HepG2 (cell line): Measurements from ENCODE around the gene TPX2. TPM values are rescaled to one million over a fixed set of nuclear protein-coding genes. Genes with fewer than 3 reads are reported as not detected.

Source experiments
- ARNT2 ChIP-seq: sonication (generic); formaldehyde crosslinking; IDR thresholded peaks from 2 replicates; pipeline ENCODE4 v1.8.0; 2022; ENCODE audit warnings: mild to moderate bottlenecking, low read depth, missing genetic modification reagents, moderate library complexity
- BRCA1 ChIP-seq: sonication (generic); formaldehyde crosslinking; IDR thresholded peaks from 2 replicates; pipeline ENCODE4 v1.4.0; 2020; ENCODE audit warnings: missing genetic modification reagents
- BRD4 ChIP-seq: sonication (generic); formaldehyde crosslinking; IDR thresholded peaks from 2 replicates; pipeline ENCODE4 v1.4.0; 2020; ENCODE audit warnings: missing genetic modification reagents
- CC2D1A ChIP-seq: sonication (generic); formaldehyde crosslinking; IDR thresholded peaks from 2 replicates; pipeline ENCODE4 v1.8.1; 2023; ENCODE audit warnings: mild to moderate bottlenecking, missing genetic modification reagents
- KLF13 ChIP-seq: sonication (generic); formaldehyde crosslinking; IDR thresholded peaks from 2 replicates; pipeline ENCODE4 v1.4.0; 2020; ENCODE audit warnings: mild to moderate bottlenecking, missing genetic modification reagents
- MTA1 ChIP-seq: sonication (generic); formaldehyde crosslinking; IDR thresholded peaks from 2 replicates; pipeline ENCODE4 v1.4.0; 2020; ENCODE audit warnings: missing genetic modification reagents, mild to moderate bottlenecking, borderline replicate concordance
- PHF8 ChIP-seq: sonication (generic); formaldehyde crosslinking; IDR thresholded peaks from 2 replicates; pipeline ENCODE4 v1.5.0; 2020; ENCODE audit warnings: missing genetic modification reagents
- SAFB2 ChIP-seq: sonication (generic); formaldehyde crosslinking; IDR thresholded peaks from 2 replicates; pipeline ENCODE4 v1.5.1; 2020; ENCODE audit warnings: missing genetic modification reagents, low read depth, mild to moderate bottlenecking, borderline replicate concordance
- SATB2 ChIP-seq: sonication (generic); formaldehyde crosslinking; IDR thresholded peaks from 2 replicates; pipeline ENCODE4 v1.5.0; 2020; ENCODE audit warnings: missing genetic modification reagents
- TRAFD1 ChIP-seq: sonication (generic); formaldehyde crosslinking; IDR thresholded peaks from 2 replicates; pipeline ENCODE4 v1.5.1; 2020; ENCODE audit warnings: missing genetic modification reagents, mild to moderate bottlenecking, borderline replicate concordance
- ZBTB44 ChIP-seq: sonication (generic); formaldehyde crosslinking; IDR thresholded peaks from 2 replicates; pipeline ENCODE4 v1.4.0; 2020; ENCODE audit warnings: missing genetic modification reagents
- ZNF354B ChIP-seq: sonication (generic); formaldehyde crosslinking; IDR thresholded peaks from 2 replicates; pipeline ENCODE4 v1.8.0; 2022; ENCODE audit warnings: mild to moderate bottlenecking, missing genetic modification reagents
- ZNF512B ChIP-seq: sonication (generic); formaldehyde crosslinking; IDR thresholded peaks from 2 replicates; pipeline ENCODE4 v1.5.1; 2020; ENCODE audit warnings: missing genetic modification reagents, mild to moderate bottlenecking, borderline replicate concordance
- ZNF687 ChIP-seq: sonication (generic); formaldehyde crosslinking; IDR thresholded peaks from 2 replicates; pipeline ENCODE4 v1.5.1; 2020; ENCODE audit warnings: mild to moderate bottlenecking, missing genetic modification reagents, moderate library complexity
- ZNF691 ChIP-seq: sonication (generic); formaldehyde crosslinking; IDR thresholded peaks from 2 replicates; pipeline ENCODE4 v1.4.0; 2020; ENCODE audit warnings: missing genetic modification reagents, low read depth, mild to moderate bottlenecking, borderline replicate concordance
- ZNF709 ChIP-seq: sonication (generic); formaldehyde crosslinking; IDR thresholded peaks from 2 replicates; pipeline ENCODE4 v1.5.0; 2020; ENCODE audit warnings: mild to moderate bottlenecking, missing genetic modification reagents
- polyA plus RNA-seq, 8 experiments: library from polyadenylated mRNA; depleted of rRNA in 3 of 8; stranded (reverse) in 7 of 8; unstranded in 1 of 8; fragments of >200 nt; fragmentation: Illumina TruSeq in 4 of 8; extraction: Trizol in 4 of 8; gene quantifications; 2 replicates each; pipeline versions ENCODE4 v1.2.1 to v1.2.3, GENCODE V29; 2011 to 2016; ENCODE audit warnings: low read depth in 4 of 8, missing spikeins in 1 of 8, mixed read lengths in 1 of 8; ENCODE audit not compliant: insufficient read depth in 1 of 8
- total RNA-seq, 5 experiments: library from RNA; depleted of rRNA; stranded (reverse); fragments of >200 nt; fragmentation: Illumina TruSeq; extraction: Trizol; gene quantifications; 2 replicates each; pipeline ENCODE4 v1.2.3, GENCODE V29; 2016; ENCODE audit warnings: low read depth in 1 of 5

TPX2 gene
- total and polyA plus RNA-seq, 2 of the 13 experiments (the other 11 are each of a cell fraction or from before 2014, with no cell fraction given): 34.3 to 124 TPM

- TF ChIP-seq ZNF512B (CRISPR knock-in tag): peak; percentile 34; the same call in 1 of the 2 replicates
- TF ChIP-seq ZNF691: peak; percentile 76
- peak; percentile 47; the same call in 1 of the 2 replicates for TF ChIP-seq ARNT2
- peak; percentile 53; the same call in 1 of the 2 replicates for TF ChIP-seq SAFB2 (CRISPR knock-in tag)
- TF ChIP-seq ZNF687: peak; percentile 69
- 0 out of 2 replicates have a peak, but pooled peaks have one; percentile 14 for TF ChIP-seq PHF8
- no peak for TF ChIP-seq ZNF354B (CRISPR knock-in tag)
- peak; percentile 59; the same call in 1 of the 2 replicates for TF ChIP-seq MTA1 (CRISPR knock-in tag)
- TF ChIP-seq KLF13 (CRISPR knock-in tag): 0 out of 2 replicates have a peak, but pooled peaks have one; percentile 64
- peak; percentile 81 for TF ChIP-seq BRD4
- TF ChIP-seq TRAFD1 (CRISPR knock-in tag): no peak
- TF ChIP-seq CC2D1A (CRISPR knock-in tag): no peak; the same call in 1 of the 2 replicates
- 0 out of 2 replicates have a peak, but pooled peaks have one; percentile 20 for TF ChIP-seq ZBTB44 (CRISPR knock-in tag)
- no peak for TF ChIP-seq ZNF709 (CRISPR knock-in tag)
- 0 out of 2 replicates have a peak, but pooled peaks have one; percentile 25 for TF ChIP-seq SATB2
- TF ChIP-seq BRCA1 (CRISPR knock-in tag): 0 out of 2 replicates have a peak, but pooled peaks have one; percentile 24
These were observed 17.5 kb upstream of the TPX2 start (continued) for GRCh38 chr20:31721408-31722256.
